Measurements from ENCODE around the gene E2F3.
A peak's percentile ranks its signal among the peaks of the same experiment; 100 is the strongest.
"Not testable (repeated sequence)": the region's sequence is repeated elsewhere in the genome, so short reads cannot be mapped to it uniquely, and the experiment has no call there.

The E2F3 gene

DNA sequence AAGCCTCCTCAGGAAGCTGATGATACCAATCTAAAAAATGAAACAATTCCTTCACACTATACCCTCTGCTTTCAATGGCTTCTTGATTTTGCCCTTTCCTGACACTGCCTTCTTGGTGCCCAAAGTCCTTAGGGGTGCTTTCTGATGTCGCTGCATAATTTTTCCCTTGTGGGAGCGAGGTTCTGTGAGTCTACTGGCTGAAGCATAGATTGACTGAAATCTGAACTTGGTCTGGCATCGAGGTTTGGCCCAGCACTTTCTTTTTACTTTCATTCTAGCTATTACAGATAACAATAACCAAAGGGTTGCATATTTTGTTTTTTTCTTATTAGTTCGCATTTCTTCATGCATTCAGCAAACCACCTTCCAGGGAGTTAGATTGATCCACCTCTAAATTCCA lies 65.8 kb downstream of the E2F3 start:
- no peak for DNase-seq (ENCODE audit: low spot score)

DNA sequence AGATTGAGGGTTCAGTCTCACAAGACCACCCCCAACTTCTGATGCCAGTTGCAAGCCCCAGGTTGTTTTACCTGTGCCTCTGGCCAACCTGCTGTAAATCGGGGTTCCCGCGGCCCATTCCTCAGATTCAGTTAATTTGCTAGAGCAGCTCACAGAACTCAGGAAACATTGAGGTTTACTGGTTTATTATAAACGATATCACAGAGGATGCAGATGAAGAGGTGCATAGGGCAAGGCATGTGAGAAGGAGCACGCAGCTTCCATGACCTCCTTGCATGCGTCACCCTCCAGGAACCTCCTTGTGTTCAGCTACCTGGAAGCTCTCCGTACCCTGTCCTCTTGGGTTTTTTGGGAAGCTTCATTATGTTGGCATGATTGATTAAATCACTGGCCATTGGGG lies 66.5 kb downstream of the E2F3 start:
- no peak for DNase-seq (ENCODE audit: low spot score)

DNA sequence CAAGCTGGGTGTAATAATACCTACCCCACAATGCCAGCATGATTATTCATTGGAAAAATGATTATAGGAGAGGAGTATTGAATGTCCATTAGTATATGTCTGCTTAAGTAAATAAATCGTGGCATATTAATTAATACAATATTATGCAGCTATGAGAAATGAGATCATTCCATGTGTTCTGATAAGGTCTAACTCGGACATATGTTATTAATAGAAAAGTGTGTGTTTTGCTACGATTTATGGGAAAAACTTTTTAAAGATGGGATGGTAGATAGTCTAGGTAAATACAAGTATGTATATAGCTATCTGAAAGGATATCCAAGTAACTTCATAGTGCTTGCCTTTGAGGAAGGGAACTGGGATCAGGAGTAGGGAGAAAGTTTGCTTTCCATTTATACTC lies 71.1 kb downstream of the E2F3 start:
- DNase-seq (ENCODE audit: low spot score): no peak

DNA sequence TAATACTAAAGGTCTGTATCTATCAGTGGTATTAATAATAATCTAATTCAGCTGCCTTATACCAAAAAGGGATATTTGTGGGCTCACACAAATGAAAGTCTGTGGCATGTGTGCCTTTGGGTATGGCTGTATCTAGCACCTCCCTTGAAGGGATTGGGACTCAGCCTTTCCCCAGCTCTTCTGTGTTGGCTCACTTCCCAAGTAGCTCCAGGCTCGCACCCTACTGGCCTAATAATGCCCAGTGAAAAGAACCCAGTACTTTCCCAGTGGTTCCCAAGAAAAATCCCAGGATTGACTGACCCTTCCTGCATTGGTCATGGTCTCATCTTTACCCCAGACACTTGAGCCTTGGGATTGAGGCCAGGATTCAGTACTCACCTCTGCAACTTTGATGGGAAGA lies 71.8 kb downstream of the E2F3 start:
- no peak for DNase-seq (ENCODE audit: low spot score)

DNA sequence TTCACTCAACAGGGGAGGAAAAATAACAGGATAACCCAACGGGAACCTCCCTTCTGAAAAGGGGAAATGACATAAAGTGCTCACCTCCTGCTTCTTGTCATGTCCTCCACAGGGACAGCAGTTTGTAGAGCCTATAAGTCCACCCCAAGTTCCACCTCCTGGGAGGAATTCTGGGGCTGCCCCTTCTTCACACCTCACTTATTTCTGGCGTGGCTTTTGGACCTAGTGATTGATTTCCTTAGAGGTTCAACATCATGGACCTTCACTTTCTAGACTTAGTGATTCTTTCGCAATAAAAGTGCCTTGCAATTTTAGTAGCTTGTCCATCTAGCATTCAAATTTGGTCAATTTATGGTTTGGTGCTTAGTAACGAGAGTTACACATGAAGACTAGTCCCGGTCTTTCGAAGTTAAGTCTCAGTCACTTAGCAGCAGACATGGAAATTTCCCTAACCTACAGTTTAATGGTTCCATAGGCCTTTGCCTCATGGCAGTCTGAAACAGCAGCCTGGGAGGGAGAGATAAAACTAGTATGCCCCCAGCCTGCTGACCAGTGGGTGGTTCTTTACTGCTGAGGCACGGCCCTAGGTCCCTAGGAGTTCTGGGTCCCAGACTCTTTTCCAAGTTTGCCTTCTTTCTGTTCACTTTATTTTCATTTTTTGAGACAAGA lies 73.3 kb downstream of the E2F3 start:
- DNase-seq (ENCODE audit: low spot score): no peak

DNA sequence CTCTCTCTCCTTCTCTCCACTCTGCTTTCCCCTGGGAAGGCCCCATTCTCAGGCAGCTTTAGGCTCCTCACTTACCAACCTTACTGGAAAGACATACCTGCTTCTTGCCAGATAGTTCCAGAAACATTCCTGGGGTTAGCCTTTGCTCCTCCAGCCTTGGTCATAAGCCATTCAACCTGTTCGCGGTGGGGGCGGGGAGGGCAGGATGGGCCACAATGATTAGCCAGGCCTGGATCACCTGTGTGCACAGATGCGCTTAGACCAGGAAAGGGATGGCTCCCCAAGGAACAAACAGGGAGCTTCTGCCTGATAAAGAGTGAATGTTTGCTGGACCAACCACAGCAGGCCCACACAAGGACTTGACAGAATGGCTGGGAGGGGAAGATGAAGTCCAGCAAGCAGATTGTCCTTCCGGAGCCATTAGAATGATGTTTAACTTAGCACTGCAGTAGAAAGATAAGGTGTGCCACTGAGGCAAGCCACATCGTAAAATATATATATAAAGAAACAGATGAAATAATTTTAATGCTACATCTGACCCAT lies 74.9 kb downstream of the E2F3 start:
- no peak for DNase-seq (ENCODE audit: low spot score)

DNA sequence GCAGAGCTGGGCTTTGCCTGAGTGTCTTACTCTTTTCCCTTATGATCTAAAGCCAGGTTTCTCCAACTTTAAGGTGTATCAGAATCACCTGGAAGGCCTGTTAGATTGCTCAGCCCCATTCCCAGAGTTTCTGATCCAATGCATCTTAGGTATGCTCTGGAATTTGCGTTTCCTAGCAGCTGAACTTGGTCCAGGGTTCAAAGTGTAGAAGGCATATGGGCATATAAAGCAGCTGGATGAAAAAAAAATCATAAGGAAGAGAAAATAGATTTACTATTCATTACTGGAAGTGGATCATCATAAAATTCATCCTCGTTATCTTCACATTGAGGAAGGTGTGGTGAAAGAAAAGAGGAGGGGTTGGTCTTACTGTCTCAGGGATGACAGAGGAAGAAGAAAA lies 75.8 kb downstream of the E2F3 start:
- DNase-seq (ENCODE audit: low spot score): no peak

DNA sequence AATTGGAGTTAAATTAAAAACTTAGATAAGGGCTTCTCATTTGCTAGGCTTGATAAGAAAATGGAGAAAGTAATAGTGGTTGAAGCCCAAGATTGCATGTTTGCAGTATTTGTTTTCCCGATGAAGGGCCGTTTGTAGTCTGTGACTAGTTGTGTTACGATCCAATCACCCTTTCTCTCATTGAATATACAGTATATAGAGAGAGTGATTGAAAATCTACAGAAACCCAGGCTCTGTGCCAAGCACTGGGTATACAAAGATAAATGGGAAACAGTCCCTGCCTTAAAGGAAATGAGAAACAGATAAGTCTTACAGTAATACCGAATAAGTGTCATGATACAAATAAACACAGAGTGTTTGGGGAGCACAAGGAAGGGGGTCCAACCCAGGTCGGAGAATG lies 77.4 kb downstream of the E2F3 start:
- no peak for DNase-seq (ENCODE audit: low spot score)

DNA sequence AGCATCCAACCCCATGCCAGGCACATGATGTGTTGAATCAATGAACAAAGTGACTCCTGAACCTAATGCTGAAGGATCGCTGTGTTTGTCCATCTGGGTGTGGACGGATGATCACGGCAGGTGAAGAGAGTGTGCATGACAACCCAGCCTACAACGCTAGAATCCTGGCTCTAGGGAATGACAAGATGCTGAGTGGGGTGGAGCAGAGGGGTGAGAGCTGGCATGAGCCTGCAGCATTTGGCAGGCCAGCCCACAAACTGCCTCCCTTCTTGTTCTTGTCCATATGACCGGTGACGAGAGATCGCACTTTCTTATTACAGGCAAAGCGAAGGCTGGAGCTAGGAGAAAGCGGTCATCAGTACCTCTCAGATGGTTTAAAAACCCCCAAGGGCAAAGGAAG lies 77.8 kb downstream of the E2F3 start:
- DNase-seq (ENCODE audit: low spot score): no peak

DNA sequence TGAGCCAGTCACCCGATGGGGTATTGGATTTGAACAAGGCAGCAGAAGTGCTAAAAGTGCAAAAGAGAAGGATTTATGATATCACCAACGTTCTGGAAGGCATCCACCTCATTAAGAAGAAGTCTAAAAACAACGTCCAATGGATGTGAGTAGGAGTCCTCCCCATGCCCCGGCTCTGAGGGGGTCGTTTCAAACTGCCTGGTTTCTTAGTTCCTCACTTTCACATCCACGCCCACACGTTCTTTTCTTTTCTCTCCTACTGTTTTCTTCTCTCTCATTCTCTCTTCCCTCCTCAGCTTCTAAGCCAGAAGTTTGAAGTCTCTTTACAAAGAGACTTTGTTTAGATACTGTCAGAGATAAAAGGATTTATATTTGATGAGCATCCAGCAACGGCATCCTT lies 79.6 kb downstream of the E2F3 start:
- DNase-seq (ENCODE audit: low spot score): no peak

DNA sequence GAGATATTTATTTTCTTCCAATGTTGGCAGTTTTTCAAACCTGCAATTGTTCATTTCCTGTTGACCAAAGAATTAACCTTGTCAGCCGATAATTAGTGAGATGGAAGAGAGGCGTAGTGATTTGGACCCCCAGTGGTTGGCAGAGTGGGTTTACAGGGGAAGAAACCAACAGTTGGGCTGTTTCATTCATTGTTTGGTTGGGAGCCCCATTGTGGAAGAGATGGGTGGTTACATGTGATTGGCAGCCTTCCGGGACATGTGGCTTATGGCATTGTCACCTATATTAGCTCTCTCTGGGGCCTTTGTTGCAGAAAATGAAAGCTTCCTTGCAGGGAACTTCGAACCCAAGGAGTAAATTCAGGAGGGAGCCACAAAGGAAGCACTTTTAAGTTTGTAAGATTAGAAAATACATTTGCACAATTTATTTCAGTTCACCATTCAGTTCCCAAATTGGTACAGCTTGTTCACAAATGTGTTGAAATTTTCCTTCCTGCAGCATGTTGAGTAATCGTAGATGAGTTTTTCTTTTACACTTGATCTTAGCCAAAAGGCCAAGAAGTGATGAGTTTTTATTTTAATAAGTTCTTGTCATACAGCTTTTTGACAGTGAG lies 82.3 kb downstream of the E2F3 start:
- no peak for DNase-seq (ENCODE audit: low spot score)

DNA sequence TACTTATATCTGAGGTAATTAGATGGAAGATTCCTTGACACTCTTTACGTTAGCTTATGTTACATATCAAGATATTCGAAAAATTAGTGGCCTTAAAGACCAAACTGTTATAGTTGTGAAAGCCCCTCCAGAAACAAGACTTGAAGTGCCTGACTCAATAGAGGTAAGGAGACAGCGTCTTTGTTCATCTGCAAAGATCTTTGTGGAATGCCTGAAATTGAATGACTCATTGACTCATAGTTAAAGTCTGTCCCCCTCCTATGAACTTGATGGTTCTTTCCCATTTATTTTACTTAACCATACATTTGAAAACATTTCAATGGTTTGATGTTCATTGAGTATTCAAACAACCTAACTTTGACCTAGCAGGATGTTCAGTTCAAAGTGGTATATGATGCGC lies 85.0 kb downstream of the E2F3 start:
- DNase-seq (ENCODE audit: low spot score): no peak

DNA sequence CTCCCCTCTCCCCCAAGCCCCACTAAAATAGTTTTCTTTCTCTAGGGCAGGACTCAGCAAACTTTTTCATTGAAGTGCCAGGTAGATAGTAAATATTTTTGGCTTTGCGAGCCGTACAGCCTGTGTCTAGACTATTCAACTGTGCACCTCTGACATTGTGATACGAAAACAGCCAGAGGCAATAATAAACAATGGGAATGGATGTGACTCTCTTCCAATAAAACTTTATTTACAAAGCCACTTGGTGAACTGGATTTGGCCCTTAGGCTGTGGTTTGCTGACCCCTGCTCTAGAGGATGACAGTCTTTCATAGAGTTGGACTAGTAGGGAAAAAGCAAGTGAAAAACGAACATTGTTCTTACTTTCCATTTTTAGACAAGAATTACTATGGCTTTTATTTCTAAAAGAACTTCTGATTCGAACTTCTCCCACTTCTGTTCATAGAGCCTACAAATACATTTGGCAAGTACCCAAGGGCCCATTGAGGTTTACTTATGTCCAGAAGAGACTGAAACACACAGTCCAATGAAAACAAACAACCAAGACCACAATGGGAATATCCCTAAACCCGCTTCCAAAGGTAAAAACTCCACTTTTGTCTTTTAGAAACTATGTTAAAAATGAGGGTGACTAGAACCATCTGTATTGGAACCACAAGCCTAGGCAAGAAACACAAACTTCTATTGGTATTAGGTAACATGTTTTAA lies 86.1 kb downstream of the E2F3 start:
- no peak for DNase-seq (ENCODE audit: low spot score)

DNA sequence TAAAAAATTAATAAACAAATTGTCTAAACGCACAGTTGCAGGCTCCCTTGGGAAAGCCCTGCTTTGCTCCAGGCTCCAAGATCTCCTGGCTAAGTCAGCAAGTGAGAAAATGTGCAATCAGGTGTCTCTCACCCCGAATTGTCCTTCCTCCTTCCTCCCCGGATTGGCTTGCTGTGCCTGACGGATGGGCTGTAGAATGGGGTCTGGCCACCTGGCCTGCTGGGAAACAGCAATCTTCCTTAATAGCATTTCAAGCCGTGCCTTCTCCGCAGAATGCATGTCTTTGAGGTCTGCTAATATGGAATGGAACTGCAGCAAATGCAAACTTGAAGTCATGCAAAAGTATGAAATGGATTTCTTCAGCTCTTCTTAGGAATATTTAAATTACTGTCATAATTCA lies 88.9 kb downstream of the E2F3 start:
- DNase-seq (ENCODE audit: low spot score): no peak

DNA sequence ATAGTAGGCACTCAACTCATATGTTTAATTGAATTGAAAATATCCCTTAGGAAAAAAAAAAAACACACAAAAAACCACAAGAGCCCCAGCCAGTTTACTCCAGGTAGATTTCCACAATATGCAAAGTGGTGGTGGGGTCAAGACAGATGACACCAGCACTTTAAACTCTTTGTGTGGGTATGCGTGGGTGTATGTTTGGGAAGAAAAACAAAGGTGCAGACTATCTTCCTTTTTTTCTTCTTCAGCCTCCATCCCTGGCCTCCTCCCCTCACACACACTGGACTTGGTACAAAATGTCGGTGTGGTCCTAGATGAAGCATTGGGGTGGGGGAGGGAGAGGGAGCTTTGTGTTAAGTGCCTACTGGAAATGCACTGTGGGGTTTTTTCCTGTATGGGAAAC lies 90.4 kb downstream of the E2F3 start:
- DNase-seq (ENCODE audit: low spot score): no peak

DNA sequence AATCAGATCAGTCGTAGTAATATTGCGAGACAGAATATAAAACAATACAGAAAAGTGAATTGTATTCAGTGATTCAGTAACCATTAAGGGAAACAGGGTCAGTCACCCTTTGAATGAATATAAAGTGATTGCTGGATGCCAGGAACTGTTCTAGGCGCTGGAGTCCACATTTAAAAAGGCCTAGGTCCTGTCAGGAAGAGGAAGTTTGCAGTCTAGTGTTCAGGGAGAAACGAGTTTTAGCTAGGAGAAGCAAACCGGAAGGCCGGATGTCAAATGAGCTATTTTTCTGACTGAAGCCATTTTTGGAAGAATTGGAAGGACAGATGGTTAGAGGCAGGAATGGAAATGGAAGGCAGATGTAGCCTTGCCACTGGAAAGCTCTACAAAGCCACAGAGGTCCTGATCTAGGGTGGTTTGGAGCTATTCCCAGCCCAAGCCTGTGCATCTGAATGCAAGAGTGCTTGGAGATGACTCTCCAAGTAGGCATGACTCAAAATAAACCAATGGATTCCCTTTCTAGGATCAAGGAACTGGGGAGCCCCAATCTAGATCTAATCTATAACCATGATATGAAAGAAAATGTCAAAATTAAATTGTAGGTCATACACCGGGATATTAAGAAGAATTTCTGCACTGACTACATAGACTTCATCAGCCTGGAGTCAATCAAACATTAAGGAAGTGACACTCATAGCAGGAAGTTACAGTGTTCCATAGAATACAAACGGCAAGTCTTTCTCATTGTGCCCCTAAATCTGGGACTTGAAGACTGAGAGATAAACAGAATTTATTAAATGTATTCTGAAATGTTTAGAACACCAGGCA lies 95.7 kb downstream of the E2F3 start:
- no peak for DNase-seq (ENCODE audit: low spot score)

DNA sequence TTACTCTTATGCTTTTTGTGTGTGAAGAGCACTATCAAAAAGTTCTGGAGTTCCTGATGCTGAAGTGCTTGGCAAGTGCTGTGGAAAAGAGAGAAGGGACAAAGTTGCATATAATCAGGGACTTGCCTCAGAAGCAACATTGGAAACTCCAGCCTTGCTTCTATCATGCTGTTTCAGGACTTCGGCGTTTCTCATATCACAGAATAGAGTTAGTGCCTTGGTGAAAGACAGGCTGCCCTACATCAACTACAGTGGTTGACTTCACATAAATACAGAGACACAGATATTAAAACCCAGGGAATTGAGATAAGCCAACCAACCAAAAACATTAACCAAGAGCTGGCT lies 96.3 kb downstream of the E2F3 start:
- DNase-seq (ENCODE audit: low spot score): no peak

DNA sequence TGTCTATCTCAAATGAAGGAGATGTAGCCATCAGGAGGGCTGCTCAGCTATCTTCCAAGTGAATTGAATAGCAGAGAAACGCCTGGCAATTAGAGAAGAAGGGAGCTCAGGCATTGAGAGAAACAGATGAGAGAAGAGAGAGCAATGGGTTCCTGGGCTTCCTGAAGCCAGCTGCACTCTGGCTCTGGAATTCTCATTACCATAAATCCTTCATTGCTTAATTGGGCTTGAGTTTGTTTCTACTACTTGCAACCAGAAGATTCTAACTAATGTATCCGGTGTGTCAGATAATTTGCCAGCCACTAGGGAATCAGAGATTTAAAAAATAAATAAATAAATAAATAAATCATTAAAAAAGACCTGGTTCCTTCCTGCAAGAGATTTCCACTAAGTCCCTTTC lies 107.5 kb downstream of the E2F3 start:
- DNase-seq (ENCODE audit: low spot score): no peak

DNA sequence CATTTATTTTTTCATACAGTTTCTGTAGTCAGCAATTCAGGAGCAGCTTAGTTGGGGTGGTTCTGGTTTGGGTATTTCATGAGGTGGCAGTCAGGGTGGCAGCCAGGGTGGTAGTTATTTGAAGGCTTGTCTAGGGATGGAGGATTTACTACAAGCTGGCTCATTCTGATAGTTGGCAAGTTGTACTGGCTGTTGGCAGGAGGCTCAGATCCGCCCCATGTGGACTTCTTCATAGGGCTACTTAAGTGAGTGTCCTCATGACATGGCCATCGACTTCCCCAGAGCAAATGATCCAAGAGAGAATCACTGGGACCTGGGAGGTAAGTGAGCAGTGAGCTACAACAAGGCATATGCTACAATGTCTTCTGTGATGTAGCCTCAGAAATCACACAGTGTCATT lies 110.2 kb downstream of the E2F3 start:
- DNase-seq (ENCODE audit: low spot score): no peak

DNA sequence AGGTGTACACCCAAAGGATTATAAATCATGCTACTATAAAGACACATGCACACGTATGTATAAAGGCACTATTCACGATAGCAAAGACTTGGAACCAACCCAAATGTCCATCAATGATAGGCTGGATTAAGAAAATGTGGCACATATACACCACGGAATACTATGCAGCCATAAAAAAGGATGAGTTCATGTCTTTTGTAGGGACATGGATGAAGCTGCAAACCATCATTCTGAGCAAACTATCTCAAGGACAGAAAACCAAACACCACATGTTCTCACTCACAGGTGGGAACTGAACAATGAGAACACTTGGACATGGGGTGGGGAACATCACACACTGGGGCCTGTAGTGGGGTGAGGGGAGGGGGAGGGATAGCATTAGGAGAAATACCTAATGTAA lies 123.5 kb downstream of the E2F3 start:
- not testable (repeated sequence) for DNase-seq (ENCODE audit: low spot score)

DNA sequence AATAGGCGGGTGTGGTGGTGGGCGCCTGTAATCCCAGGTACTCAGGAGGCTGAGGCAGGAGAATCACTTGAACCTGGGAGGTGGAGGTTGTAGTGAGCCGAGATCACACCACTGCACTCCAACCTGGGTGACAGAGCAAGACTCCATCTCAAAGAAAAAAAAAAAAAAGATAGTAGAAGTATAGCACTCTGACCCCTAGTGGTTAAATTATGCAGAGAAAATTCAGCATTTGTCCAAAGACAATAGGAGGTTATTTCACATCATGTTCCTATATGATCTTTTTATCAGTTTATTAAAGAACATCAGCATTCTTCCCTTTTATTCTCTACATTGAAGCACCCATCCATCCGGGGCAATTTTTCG lies 127.4 kb downstream of the E2F3 start:
- DNase-seq (ENCODE audit: low spot score): peak; percentile 60

DNA sequence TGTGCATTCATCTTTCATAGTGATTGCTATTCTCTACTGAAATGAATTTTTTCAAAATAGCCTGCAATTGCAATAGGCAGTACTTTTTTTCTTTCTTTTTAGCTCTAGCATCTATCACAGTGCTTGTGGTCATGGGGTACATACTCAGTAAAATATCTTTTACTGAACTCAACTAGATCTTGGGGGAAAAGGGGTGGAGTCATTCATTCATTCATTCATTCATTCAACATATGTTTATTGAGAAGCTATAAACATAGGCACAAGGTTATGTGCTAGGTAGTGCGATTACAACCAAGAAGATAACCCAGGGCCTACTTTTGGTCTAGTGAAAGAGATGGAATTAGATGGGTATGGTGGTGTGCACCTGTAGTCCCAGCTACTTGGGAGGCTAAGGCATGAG lies 131.2 kb downstream of the E2F3 start:
- DNase-seq (ENCODE audit: low spot score): no peak
